Right lung (tissue), 5 donors: ENCODE data around the gene ARHGDIB. TPM values are rescaled to one million over a fixed set of nuclear protein-coding genes. Genes with fewer than 3 reads are reported as not detected.
A peak's percentile ranks its signal among the peaks of the same experiment; 100 is the strongest.

ENCODE experiments used
- DNase-seq, 2 donors: peaks; one replicate each; pipeline ENCODE4 v3.0.0-alpha.2; 2013
- polyA plus RNA-seq, 5 donors: library from polyadenylated mRNA; unstranded; fragments of 120-200 nt; gene quantifications; one replicate each; pipeline versions ENCODE4 v1.2.1 to v1.2.3, GENCODE V29; 2013; ENCODE audit warnings: inconsistent platforms in 1 of 5, low replicate concordance in 1 of 5; ENCODE audit not compliant: insufficient read length in 5 of 5, insufficient read depth in 1 of 5

Gene ARHGDIB
- polyA plus RNA-seq, 5 donors = 66.1 to 79.6 (median 76.2) TPM

DNA sequence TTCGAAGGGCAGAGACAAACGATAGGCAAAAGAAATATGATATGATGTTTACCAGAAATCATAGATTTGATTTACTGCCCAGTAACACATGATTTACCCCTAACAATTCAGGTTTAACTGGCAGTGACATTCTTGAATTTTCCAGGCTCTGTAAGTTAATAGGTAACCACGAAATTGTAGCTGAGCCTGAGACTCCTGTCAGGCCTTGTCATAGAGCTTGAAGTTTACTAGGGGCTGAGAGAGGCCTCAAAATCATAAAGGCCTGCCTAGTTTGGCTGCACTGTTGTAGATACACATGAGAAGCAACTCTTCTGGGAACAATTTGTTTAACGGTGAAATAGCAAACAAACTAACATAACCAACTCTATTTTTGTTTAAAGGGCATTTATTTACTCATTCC lies 26.4 kb downstream of the ARHGDIB start:
- DNase-seq = peak; percentile 29 to 30

DNA sequence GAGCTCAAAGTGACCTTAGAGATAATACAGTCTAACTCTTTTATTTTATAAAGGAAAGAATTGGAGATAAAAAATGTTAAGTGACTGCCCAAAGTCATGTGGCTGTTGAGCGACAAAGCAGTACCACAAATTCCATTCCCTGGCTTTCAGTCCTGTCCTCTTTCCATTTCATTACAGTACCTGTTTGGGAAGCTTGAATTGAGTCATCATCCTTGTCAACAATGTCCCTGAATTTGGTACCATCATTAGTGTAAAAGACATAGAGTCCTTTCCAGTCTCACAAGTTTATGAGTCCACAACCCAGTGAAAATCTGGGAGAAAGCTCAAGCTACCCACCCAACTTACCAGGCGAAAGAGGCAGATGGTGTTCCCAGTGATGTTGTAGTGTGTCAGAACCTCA lies 26.9 kb downstream of the ARHGDIB start:
- DNase-seq = no peak

DNA sequence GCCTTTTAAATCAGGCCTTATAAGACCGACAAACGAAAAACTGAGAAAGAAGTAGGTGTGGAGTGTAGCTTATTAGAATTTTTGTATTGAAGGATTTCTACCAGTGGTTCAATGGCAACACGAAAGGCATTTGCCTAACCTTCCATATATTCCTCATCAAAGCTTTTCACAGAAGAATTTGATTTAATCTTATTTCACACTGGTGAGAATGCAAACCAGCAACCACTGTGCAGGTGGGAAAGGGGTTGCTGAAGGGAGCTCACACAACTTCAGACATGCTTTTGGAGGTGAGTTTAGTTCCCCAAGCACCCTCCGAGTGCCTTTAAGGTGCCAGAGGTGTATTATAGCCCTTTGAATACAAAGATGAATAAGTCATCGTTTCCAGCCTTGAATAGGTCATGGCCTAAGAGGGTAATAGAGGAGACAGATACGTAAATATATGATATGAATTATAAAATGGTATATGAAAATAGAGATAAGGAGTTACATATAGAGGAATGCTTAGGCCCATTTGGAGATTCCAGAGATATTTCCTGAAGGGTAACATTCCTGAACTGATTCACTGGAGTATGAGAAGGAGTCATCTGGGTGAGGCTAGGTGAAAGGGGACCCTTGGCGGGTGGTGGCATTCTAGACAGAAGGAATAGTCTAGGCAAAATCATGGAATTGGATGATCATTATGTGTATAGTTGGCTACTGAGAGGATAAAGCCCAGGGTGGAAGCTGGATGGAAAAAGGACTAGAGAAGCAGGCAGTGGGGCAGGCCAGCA lies 29.4 kb downstream of the ARHGDIB start:
- no peak for DNase-seq

DNA sequence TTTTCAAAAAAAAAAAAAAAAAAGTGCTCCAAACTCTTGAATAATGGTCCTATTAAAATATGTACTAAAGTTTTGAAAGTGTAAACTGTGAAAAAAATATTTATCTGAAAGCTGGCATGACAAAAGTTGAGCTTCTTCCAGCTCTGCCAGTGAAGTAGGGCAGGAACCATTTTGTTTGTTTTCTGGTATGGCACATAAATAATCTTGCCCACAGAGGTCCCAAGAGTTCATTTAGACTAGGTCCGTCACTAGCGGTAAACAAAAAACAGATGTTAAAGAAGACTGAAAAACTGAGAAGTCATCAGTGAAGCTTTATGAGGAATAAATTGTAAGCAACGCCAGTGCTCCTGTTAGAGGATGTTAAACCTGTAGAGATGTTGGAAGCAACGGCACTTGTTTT lies 30.0 kb downstream of the ARHGDIB start:
- DNase-seq = no peak

DNA sequence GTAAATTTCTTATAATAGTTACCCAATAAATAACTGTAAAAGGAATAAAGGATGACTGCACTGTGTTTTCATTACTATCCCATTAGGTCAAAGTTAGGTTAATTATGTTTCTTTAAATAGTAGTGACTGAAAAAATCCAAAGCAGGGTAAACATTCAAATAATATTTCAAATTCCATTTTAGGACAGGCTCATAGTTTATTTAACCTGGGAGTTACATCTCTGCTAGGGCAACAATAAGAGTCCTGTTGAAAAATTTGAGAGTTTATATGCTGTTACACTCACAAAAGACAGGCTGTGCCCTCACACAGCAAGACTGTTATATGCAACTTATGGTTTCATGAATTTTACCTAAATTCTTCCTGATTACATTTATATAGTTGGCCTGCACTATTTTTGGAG lies 31.1 kb downstream of the ARHGDIB start:
- no peak for DNase-seq

DNA sequence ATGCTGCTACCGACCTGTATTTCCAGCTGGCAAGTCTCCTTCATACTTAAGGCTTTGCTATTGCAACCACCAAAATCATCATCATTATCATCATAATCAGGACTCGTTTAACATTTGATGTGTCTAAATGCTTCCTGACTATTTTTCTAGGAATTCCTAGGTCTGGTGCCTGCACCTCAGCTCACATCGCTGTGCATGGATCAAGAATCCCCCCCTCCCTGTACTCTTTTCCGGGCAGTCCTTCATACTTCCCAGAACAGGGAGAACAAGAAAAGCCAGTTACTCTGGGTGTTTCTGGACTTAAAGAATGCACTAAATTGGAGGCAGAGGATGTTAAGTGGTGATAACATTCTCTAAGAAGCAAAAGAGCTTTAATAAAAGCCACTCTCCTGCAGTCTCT lies 32.5 kb downstream of the ARHGDIB start:
- peak; percentile 65 to 75 for DNase-seq

DNA sequence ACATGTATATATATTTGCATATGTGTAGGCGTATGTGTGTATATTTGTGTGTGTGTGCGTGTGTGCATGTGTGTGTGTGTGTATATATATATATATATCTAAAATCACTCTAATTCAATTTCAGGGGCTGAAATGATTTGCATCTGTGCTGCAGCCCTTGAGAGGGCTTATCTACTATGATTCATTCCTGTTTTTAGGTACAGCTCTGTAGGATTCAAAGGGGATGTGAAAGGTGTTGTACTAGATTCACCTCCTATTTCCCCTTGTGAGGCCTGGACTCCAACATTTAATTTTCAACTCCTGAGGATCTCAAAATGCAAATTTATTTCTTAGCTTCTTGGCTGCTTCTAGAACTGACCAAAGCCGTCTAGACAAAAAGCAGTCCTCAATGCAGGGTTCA lies 34.1 kb downstream of the ARHGDIB start:
- no peak for DNase-seq

DNA sequence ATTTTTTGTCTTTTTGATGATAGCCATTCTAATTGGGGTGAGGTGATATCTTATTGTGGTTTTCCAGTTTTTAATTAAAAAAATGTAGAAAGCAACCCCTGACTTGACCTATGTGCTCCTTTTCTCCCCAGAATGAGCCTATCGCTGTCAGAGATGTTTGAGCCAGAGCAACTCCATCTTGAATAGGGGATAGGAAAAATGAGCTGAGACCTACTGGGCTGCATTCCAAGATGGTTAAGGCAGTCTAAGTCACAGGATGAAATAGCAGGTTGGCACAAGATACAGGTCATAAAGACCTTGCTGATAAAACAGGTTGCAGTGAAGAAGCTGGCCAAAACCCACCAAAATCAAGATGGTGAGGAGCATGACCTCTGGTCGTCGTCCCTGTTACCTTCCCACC lies 36.9 kb downstream of the ARHGDIB start:
- no peak for DNase-seq

DNA sequence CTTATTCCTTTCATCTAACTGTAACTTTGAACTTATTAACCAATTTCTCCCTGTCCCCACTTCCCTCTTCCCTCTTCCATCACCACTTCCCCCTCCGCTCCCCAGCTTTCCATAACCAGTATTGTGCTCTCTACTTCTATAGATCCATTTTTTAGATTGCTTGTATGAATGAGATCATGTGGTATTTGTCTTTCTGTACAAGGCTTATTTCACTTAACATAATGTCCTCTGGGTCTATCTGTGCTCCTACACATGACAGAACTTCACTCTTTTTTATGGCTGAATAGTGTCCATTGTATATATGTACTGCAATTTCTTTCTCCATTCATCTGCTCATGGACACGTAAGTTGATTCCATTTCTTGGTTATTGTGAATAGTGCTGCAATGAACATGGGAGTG lies 37.5 kb downstream of the ARHGDIB start:
- DNase-seq = no peak

DNA sequence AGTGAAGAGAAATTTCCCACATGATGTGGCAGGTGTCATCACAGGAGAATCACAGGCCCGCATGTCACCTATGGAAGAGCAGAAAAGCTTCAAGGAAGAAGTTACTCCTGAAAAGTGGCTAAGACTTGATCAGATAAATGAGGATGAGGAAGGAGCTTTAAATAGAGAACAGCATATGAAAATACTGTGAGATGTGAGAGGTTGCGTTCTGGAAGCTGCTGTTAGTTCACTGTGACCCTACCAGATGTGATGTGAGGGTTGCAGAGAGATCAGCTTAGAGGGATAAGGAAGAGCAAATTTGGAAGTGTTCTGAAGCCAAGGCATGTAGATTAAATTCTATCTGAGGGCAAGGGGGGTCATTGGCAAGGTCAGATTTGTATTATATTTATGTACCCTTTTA lies 40.2 kb downstream of the ARHGDIB start:
- no peak for DNase-seq

DNA sequence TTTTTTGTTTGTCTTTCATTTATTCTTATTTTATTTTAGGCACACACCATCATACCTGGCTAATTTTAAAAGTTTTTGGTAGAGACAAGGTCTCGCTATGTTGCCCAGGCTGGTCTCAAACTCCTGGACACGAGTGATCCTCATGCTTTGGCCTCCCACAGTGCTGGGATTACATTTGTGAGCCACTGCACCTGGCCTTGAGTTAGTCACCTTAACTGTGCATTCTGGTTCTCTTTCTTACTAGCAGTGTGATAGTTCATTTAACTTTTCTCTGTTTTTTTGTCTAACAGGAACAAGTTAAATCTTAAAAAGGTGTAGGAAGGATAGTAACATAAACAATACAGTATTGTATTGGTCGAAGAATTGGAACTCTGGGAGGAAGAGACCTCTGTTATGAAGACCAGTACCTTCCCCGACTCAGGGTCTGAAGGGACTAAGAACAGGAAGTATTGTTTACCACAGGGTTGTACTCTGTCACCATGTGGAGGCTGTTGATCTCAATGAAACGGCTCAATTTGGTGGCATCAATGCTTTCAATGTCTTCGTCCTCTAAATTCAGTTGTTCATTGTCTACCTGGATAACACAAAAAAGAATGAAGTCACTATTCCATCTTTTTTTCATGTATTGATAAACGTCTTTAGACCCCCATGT lies 40.8 kb downstream of the ARHGDIB start:
- no peak for DNase-seq

DNA sequence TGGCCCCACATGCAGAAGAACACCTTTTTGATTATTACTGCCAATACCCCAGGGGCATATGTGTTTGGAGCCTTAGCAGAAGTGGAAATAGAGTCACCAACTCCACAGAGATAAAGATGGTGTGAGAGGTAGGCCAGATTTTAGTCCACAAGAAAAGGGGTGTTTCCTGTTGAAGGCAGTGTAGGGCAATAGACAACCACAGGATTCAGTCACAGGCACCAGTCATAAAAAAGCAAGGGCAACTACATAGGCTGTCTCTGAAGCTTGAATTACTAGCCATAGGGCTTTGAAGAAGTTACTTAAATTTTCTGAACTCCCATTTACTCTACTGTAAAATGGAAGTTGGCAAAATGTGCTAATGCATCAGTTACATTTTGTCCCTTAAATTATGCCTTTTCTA lies 41.9 kb downstream of the ARHGDIB start:
- DNase-seq = no peak

DNA sequence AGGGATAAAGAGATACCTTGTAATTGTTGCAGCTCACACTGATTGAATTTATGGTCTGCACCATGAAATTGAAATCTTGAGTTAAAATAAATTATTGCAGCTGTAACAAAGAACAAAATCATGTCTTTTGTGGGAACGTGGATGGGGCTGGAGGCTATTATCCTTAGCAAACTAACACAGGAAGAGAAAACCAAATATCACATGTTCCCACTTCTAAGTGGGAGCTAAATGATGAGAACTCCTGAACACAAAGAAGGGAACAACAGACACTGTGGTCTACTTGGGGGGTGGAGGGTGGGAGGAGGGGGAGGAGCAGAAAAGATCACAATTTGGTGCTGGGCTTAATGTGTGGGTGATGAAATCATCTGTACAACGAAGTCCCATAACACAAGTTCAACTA lies 45.7 kb downstream of the ARHGDIB start:
- no peak for DNase-seq

DNA sequence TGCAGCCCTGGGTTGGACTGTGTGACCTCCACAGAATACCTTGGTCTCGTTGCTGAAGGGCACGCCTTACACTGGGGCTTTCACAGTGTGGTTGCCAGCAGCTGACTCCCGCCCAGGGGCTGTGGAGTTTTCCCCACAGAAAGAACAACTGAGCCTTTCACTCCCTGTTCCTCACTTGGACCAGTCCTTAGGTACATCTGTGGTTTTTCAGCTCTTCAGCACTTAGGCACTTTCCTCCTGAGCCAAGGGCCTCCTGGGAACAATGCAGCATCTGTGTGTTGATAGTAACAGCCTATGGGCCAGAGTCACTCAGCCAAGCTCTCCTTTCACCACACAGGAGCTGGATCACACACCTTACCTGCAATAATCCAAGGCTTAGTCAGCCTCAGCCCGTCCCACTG lies 48.0 kb downstream of the ARHGDIB start:
- no peak for DNase-seq

DNA sequence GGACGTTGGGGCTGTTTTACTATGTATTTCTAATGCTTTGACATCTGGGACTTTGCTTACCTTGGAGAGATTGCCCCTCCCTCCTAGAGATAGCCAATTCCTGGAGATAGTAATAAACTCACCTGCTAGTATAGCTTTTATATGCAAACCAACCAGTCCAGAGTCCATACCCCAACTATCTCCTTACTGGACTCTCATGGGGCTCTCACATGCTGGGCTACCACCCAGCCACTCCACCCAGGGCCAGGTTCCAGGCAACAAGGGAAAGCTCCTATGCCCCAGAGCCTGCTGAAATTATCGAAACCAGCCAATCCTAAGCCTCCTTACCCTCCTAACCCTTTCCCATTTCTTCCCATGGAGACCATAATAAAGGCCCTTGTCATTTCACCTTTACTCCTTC lies 50.3 kb downstream of the ARHGDIB start:
- DNase-seq = no peak

DNA sequence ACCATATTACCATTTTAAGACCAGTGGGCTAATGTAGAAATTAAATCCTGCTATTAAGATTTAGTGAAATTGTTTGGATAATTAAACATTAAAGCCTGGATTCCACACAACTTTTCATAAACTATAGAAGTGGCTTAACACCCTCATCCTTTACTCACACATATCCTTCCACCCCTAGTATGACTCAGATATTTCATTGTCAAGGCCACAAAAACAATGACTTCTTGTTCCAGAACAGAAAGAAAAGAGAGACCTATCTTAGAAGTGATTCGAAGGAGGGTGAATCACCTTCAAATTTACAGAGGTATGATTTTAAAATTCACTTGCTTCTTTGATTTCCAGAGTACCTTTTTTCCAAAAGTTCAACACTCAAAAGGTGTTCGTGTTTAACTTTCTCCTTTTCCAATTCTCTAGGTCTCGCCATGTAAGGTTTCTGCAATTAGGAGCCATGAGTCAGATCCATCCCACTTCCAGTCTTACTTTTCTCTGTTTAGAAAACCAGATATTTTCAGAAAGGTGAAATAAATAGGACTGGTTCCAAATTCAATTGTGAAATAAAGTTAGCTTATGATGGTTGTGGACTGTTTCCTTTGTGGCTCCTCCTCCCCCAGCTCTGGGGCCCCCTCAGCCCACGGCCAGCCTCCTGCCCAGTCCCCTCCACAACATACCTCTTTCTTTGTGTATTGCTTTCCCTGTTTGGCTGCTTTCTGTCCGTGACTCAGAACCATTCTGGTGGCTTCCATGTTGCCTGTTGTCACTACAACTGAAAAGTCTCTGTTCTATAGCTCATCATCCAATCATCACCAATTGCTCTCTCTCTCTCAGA lies 51.1 kb downstream of the ARHGDIB start:
- DNase-seq = no peak

DNA sequence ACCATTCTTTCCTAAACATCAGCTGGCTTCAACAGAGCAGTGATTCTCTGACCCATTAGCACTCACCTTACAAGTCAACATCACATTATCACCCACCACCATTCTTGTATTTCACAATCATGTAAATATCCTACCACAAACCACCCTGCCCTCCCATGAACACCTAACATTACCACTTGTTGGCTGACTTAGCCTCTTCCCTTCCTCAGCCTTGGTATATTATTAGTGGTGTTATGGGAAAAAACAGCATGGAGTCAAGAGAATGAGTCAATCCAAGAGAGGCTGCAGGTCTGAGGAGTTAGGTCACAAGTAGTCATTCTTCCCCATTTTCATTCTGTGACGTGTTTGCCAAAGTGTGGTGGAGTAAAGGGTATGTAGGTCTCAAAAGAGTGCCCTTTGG lies 53.4 kb downstream of the ARHGDIB start:
- DNase-seq = no peak

DNA sequence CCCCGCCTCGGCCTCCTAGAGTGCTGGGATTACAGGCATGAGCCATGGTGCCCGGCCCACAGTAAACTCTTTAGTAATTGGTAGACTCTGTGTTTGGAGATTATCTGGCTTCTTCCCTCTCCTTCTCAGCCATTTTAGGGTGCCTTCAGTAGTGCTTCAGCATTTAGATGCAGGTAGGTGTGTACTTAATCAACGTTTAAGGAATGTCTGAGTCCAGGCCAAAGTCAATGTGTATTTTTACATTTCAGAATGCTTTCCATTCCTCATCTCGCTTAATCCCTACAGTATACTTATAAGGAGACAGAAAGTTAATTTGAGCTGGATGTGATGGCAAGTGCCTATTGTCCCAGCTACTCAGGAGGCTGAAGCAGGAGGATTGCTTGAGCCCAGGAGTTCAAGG lies 55.3 kb downstream of the ARHGDIB start:
- no peak for DNase-seq

DNA sequence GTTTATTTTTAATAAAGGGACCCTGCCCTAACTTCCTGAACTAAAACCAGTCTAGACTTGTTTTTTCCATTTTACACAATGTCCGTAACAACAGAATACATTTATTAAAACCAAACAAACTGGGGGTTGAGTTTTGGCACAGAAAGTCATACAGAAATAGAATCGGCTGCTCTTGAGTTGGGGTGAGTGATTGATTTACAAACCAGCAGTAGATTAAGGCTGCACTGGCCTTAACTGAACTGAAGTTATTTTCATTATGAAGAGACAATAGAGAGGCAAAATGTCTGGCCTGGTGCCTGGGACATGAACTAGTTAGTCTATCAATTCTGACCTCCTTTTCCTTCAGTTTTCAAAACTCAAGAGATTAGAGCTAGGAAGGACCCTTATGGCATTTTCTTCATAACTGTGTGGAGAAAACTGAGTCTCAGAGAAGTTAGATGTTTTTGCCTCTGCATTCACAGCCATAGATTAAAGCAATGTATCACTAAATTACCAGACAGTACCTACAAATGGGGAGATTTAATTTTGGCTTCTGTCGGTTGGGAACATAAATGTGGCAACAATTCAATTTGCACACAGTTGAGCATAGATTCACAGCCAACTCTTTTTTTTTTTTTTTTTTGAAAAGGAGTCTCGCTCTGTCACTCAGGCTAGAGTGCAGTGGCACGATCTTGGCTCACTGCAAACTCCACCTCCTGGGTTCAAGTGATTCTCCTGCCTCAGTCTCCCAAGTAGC lies 56.0 kb downstream of the ARHGDIB start:
- DNase-seq = peak in 1 of 2 donors; percentile 57

DNA sequence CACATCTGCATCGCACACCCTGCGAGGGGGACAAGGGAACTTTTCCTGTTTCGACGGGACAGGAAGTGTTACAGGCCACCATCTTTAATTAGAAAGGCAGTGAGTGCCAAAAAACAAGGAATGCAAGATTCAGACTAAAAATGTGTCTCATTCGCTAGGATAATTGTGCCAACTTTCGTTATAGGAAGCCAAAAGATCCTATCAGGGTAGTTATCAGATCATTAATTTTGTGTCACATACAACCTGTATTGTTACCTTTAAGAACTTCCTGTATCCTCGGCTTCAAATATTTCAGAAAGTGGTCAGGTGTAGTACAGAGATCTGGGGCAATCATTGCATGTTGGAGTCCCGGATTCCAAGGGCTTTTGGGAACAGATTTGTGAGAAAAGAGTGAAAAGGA lies 56.5 kb downstream of the ARHGDIB start:
- DNase-seq = no peak

DNA sequence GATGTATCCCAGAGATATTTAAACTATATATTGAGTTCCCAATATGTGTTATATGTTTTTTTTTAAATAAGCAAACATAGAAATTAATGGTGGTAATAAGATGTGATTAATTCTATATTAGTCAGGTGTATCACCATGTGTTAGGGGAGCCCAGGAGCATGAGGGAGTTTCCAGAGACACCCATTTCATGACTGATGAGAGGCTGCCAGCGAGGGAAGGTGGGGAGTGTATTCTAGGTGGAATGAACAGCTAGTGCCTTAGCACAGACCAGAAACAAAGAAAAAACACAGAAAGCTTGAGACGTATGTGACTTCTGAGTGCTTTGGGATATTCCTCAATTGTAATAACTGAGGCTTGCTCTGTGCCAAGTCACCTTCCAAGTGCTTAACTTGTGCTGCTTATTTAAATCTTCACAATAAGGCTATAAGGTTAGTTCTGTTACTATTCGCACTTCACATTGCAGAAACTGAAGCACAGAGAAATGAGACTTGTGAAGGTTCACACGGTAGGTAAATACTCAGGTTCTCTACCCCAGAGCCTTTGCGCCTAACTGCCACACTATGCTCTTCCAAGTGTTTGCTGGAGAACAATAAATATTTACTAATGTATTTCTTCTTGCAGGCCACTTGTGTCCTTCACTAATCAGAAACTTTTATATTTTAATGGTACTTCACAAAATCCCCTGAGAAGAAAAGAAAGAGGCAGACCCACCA lies 57.9 kb downstream of the ARHGDIB start:
- no peak for DNase-seq
